ENCODE measurements around the gene RPS6KA2.

RPS6KA2 gene

DNA sequence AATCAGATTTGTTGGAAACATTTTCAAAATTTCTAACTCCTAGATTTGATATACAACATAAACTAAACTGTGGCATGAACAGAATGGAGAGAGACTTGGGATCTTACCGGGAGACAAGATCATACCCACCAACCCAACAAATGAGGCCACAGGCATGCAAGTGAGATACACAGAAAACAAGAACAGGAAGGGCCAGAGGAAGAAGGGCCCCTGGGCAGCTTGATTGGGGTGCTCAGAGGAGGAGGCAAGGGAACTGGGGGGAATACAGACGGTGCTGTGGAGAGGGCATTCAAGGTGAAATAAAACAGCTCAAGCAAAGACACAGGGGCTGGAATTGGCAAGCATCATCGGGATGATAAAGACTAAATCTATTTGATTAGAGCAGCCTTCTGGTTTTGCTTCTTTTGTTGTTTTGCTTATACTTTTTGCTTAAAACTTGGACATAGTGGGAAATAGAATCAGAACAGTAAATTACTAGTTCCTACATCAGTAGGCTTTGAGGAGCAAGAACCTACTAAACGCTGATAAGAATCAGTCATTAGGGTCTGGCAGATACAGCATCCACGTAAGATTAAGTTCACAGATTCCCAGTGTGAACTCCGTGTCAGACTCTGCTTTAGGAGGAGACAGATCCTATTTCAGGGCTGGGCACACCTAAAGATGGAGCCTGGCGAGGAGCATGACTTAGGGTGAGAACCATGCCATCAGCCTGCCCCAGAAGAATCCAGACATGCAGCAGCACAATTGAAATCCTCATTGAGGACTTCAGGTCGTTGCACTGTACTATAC lies 37.1 kb downstream of the RPS6KA2 start:
- H3K4me3 ChIP-seq (ENCODE audit: low read depth in 1 of 5, low read length in 5 of 5) = no peak overlapping the region
- H3K36me3 ChIP-seq (ENCODE audit: control insufficient read depth in 5 of 5, insufficient read depth in 5 of 5, low read length in 5 of 5) = peaks cover 0 to 2% (median 0%) of the 10 kb centered on the region in 5 donors
- no peaks in the 10 kb centered on the region for H3K9me3 ChIP-seq (ENCODE audit: control insufficient read depth in 5 of 5, low read length in 5 of 5)
- peaks cover 0 to 32% (median 21%) of the 10 kb centered on the region in 5 donors for H3K4me1 ChIP-seq (ENCODE audit: control insufficient read depth in 5 of 5, insufficient read depth in 5 of 5, low read length in 5 of 5)
- H3K27me3 ChIP-seq (ENCODE audit: control insufficient read depth in 5 of 5, insufficient read depth in 4 of 5, low read length in 5 of 5) = no peaks in the 10 kb centered on the region
- H3K27ac ChIP-seq (ENCODE audit: low read depth, low read length) = no peak overlapping the region
- no peak overlapping the region for H3K9ac ChIP-seq (ENCODE audit: low read length in 5 of 5)

- peaks cover 0 to 32% (median 21%) of the 10 kb centered on the region in 5 donors for H3K4me1 ChIP-seq (ENCODE audit: control insufficient read depth in 5 of 5, insufficient read depth in 5 of 5, low read length in 5 of 5)
- H3K9ac ChIP-seq (ENCODE audit: low read length in 5 of 5) = no peak overlapping the region
- no peaks in the 10 kb centered on the region for H3K27me3 ChIP-seq (ENCODE audit: control insufficient read depth in 5 of 5, insufficient read depth in 4 of 5, low read length in 5 of 5)
- H3K9me3 ChIP-seq (ENCODE audit: control insufficient read depth in 5 of 5, low read length in 5 of 5) = no peaks in the 10 kb centered on the region
- peak overlapping the region; percentile 30 for H3K27ac ChIP-seq (ENCODE audit: low read depth, low read length)
- peaks cover 0 to 2% (median 0%) of the 10 kb centered on the region in 5 donors for H3K36me3 ChIP-seq (ENCODE audit: control insufficient read depth in 5 of 5, insufficient read depth in 5 of 5, low read length in 5 of 5)
- no peak overlapping the region for H3K4me3 ChIP-seq (ENCODE audit: low read depth in 1 of 5, low read length in 5 of 5)
These were observed 37.7 kb downstream of the RPS6KA2 start for GRCh38 chr6:166589337-166589731.

DNA sequence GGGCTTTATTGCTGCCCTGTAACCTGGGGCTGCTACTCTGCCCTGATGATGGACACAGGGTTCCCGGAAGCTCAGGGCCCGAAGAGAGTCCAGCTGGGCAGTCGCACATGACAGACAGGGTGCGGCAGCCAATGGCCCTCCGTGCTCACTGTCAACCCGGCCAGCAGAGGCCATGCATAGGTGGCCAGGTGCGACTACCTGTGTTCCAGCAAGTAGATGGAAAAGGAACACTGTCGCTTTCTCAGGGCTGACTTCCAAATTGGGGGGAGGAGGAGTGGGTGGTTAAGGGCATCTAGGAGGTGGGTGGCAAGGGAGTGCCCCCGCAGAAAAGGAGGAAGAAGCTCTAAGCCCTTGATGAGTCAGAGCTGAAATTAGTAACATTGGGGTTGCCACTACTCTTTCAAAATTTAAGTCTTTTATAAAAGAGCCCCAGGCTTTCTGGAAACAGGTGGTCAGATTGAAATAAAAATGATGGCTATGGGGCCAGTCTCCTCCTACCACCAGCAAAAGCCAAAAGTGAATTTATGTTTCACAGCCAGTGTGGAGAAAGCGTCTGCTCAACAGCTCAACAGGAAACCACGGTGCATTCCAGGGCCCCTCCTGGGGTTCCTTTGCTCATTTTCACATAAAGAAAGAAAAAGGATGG lies 38.2 kb downstream of the RPS6KA2 start:
- no peaks in the 10 kb centered on the region for H3K9me3 ChIP-seq (ENCODE audit: control insufficient read depth in 5 of 5, low read length in 5 of 5)

DNA sequence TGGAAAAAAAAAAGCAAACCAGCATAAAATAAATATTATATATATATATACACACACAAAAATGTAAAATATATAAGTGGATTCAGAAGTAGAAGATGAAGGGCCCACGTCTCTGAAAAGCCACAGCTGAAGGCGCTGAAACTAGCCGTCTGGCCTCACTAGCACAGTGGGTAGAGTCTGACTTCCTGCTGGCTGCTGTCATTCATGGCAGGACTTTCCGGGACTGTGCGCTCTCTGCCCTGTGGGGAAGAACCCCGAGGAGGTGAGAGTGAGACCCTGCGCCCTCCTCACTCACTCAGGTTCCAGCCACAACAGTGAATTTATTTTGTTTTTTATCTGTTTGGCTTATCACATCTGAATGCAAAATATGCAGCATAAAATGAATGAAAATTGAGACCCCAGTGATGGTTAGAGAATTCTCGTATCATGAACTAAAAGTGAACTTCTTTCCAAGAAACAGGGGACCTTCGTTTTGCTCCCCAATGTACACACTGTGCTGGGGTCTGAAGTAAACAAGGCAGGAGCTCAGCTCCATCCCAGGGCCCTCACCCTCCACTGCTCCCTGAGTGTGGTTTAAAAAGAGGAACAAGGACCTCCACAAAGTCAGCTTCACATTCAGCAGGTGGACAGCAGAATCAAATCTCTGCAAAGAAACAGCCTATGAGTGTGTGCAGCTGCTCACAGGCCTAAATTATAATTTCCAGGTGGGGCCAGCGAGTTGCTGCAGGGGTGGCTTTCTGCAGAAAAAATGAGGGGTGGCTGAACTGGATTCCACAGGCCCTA lies 39.2 kb downstream of the RPS6KA2 start:
- Histone ChIP-seq H3K9ac (ENCODE audit: low read length in 5 of 5) (no peak overlapping the region), H3K4me3 (ENCODE audit: low read depth in 1 of 5, low read length in 5 of 5) (no peak overlapping the region), H3K36me3 (ENCODE audit: control insufficient read depth in 5 of 5, insufficient read depth in 5 of 5, low read length in 5 of 5) (peaks cover 0 to 3% (median 0%) of the 10 kb centered on the region in 5 donors), H3K27me3 (ENCODE audit: control insufficient read depth in 5 of 5, insufficient read depth in 4 of 5, low read length in 5 of 5) (no peaks in the 10 kb centered on the region), H3K4me1 (ENCODE audit: control insufficient read depth in 5 of 5, insufficient read depth in 5 of 5, low read length in 5 of 5) (peaks cover 0 to 35% (median 21%) of the 10 kb centered on the region in 5 donors), H3K9me3 (ENCODE audit: control insufficient read depth in 5 of 5, low read length in 5 of 5) (no peaks in the 10 kb centered on the region), H3K27ac (ENCODE audit: low read depth, low read length) (no peak overlapping the region)

More for the DNA sequence above, 38.2 kb downstream of the RPS6KA2 start:
- Histone ChIP-seq H3K36me3 (ENCODE audit: control insufficient read depth in 5 of 5, insufficient read depth in 5 of 5, low read length in 5 of 5) (peaks cover 0 to 2% (median 0%) of the 10 kb centered on the region in 5 donors), H3K27ac (ENCODE audit: low read depth, low read length) (peak overlapping the region; percentile 30), H3K27me3 (ENCODE audit: control insufficient read depth in 5 of 5, insufficient read depth in 4 of 5, low read length in 5 of 5) (no peaks in the 10 kb centered on the region), H3K9ac (ENCODE audit: low read length in 5 of 5) (no peak overlapping the region), H3K4me1 (ENCODE audit: control insufficient read depth in 5 of 5, insufficient read depth in 5 of 5, low read length in 5 of 5) (peaks cover 0 to 35% (median 21%) of the 10 kb centered on the region in 5 donors), H3K4me3 (ENCODE audit: low read depth in 1 of 5, low read length in 5 of 5) (no peak overlapping the region)

- Histone ChIP-seq H3K9ac (ENCODE audit: low read length in 5 of 5) (no peak within 1 kb of the TSS), H3K36me3 (ENCODE audit: control insufficient read depth in 5 of 5, insufficient read depth in 5 of 5, low read length in 5 of 5) (peaks cover 0 to 3% (median 0%) of the 10 kb centered on the region in 5 donors), H3K9me3 (ENCODE audit: control insufficient read depth in 5 of 5, low read length in 5 of 5) (no peaks in the 10 kb centered on the region), H3K27me3 (ENCODE audit: control insufficient read depth in 5 of 5, insufficient read depth in 4 of 5, low read length in 5 of 5) (no peaks in the 10 kb centered on the region), H3K4me3 (ENCODE audit: low read depth in 1 of 5, low read length in 5 of 5) (no peak within 1 kb of the TSS), H3K27ac (ENCODE audit: low read depth, low read length) (no peak within 1 kb of the TSS), H3K4me1 (ENCODE audit: control insufficient read depth in 5 of 5, insufficient read depth in 5 of 5, low read length in 5 of 5) (peaks cover 0 to 32% (median 21%) of the 10 kb centered on the region in 5 donors)
These were observed 40.5 kb downstream of the RPS6KA2 start, which contains the start of gene RAMACL for GRCh38 chr6:166586424-166587156. RAMACL (minus strand) TSS chr6:166586678; CDS start chr6:166586477, 201 bp downstream.

- Histone ChIP-seq H3K9ac (ENCODE audit: low read length in 5 of 5) (no peak overlapping the region), H3K27ac (ENCODE audit: low read depth, low read length) (no peak overlapping the region), H3K4me1 (ENCODE audit: control insufficient read depth in 5 of 5, insufficient read depth in 5 of 5, low read length in 5 of 5) (peaks cover 0 to 28% (median 16%) of the 10 kb centered on the region in 5 donors), H3K36me3 (ENCODE audit: control insufficient read depth in 5 of 5, insufficient read depth in 5 of 5, low read length in 5 of 5) (peaks cover 0 to 3% (median 0%) of the 10 kb centered on the region in 5 donors), H3K27me3 (ENCODE audit: control insufficient read depth in 5 of 5, insufficient read depth in 4 of 5, low read length in 5 of 5) (no peaks in the 10 kb centered on the region), H3K4me3 (ENCODE audit: low read depth in 1 of 5, low read length in 5 of 5) (no peak overlapping the region), H3K9me3 (ENCODE audit: control insufficient read depth in 5 of 5, low read length in 5 of 5) (no peaks in the 10 kb centered on the region)
These were observed 42.1 kb downstream of the RPS6KA2 start for GRCh38 chr6:166584853-166585429.

- Histone ChIP-seq H3K27ac (ENCODE audit: low read depth, low read length) (no peak overlapping the region), H3K9ac (ENCODE audit: low read length in 5 of 5) (no peak overlapping the region), H3K9me3 (ENCODE audit: control insufficient read depth in 5 of 5, low read length in 5 of 5) (no peaks in the 10 kb centered on the region)
These were observed 42.9 kb downstream of the RPS6KA2 start for GRCh38 chr6:166584155-166584554.

DNA sequence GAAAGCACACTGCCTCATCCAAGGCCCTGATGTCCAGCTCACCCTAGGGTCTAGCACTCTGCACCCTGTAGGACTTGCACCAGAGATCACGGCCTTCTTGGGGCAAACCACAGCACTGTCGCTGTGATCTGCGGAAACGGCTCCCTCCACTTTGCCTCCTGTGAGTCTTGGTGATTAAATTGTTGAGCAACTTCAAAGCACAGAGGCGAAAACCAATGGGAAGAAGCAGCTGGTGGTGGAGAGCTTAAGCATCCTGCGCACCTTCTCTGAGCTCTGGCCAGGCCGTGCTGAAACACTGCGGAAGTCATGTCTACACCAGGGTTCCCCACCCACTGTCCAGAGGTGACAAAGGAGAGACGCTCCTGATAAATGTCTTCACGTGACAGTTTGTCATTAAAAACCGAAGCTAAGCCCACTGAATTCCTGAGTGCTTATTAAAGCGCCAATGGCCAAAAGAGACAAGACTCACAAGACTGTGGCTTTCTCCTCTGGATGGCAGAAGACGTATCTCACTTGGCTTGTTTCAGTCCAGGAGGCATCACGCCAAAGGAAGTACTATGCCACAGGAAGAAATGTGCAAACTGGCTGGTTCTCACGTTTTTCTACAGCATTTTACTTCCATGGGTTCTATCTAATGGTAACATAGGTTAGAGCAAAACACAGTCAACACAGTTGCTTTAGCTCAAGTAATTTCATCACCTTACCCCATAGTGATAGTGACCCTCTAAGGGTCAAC lies 43.7 kb downstream of the RPS6KA2 start:
- Histone ChIP-seq H3K27me3 (ENCODE audit: control insufficient read depth in 5 of 5, insufficient read depth in 4 of 5, low read length in 5 of 5) (no peaks in the 10 kb centered on the region), H3K36me3 (ENCODE audit: control insufficient read depth in 5 of 5, insufficient read depth in 5 of 5, low read length in 5 of 5) (peaks cover 0 to 3% (median 0%) of the 10 kb centered on the region in 5 donors), H3K27ac (ENCODE audit: low read depth, low read length) (no peak overlapping the region), H3K9ac (ENCODE audit: low read length in 5 of 5) (no peak overlapping the region), H3K4me1 (ENCODE audit: control insufficient read depth in 5 of 5, insufficient read depth in 5 of 5, low read length in 5 of 5) (peaks cover 0 to 21% (median 9%) of the 10 kb centered on the region in 5 donors), H3K9me3 (ENCODE audit: control insufficient read depth in 5 of 5, low read length in 5 of 5) (no peaks in the 10 kb centered on the region), H3K4me3 (ENCODE audit: low read depth in 1 of 5, low read length in 5 of 5) (no peak overlapping the region)

More at GRCh38 chr6:166584155-166584554, 42.9 kb downstream of the RPS6KA2 start:
- no peaks in the 10 kb centered on the region for H3K27me3 ChIP-seq (ENCODE audit: control insufficient read depth in 5 of 5, insufficient read depth in 4 of 5, low read length in 5 of 5)
- H3K36me3 ChIP-seq (ENCODE audit: control insufficient read depth in 5 of 5, insufficient read depth in 5 of 5, low read length in 5 of 5) = peaks cover 0 to 3% (median 0%) of the 10 kb centered on the region in 5 donors
- H3K4me3 ChIP-seq (ENCODE audit: low read depth in 1 of 5, low read length in 5 of 5) = no peak overlapping the region
- peaks cover 0 to 27% (median 11%) of the 10 kb centered on the region in 5 donors for H3K4me1 ChIP-seq (ENCODE audit: control insufficient read depth in 5 of 5, insufficient read depth in 5 of 5, low read length in 5 of 5)
